Left renal cortex interstitium (tissue), 4 donors: ENCODE results near the gene RNF19B. TPM values are rescaled to one million over a fixed set of nuclear protein-coding genes. Genes with fewer than 3 reads are reported as not detected.
"Not testable (repeated sequence)": the region's sequence is repeated elsewhere in the genome, so short reads cannot be mapped to it uniquely, and the experiment has no call there.

Source experiments
- DNase-seq, 4 donors: peaks; one replicate each; pipeline ENCODE4 v3.0.0-alpha.2; 2013; ENCODE audit warnings: low read depth in 4 of 4, low spot score in 2 of 4, missing footprints in 1 of 4
- polyA plus RNA-seq, 4 donors: library from polyadenylated mRNA; unstranded; fragments of 120-200 nt; gene quantifications; one replicate each; pipeline ENCODE4 v1.2.1, GENCODE V29; 2013; ENCODE audit not compliant: insufficient read length in 4 of 4

RNF19B gene
- polyA plus RNA-seq, 4 donors = 16.6 to 19.0 (median 17.9) TPM

- peak in 1 of 4 donors; percentile 40 for DNase-seq
Measured at GRCh38 chr1:32992489-32993323, 28.1 kb upstream of the RNF19B start.

- no peak for DNase-seq
Measured at GRCh38 chr1:32991819-32992488, 27.3 kb upstream of the RNF19B start.

GRCh38 chr1:32991386-32991785 lies 26.8 kb upstream of the RNF19B start:
- no peak for DNase-seq

GRCh38 chr1:32990887-32991286 lies 26.3 kb upstream of the RNF19B start:
- no peak for DNase-seq

- DNase-seq = no peak
Measured at GRCh38 chr1:32989160-32990050, 24.8 kb upstream of the RNF19B start.

- no peak for DNase-seq
Measured at GRCh38 chr1:32988665-32989064, 24.1 kb upstream of the RNF19B start.

GRCh38 chr1:32985226-32985625 lies 20.6 kb upstream of the RNF19B start:
- DNase-seq = no peak

GRCh38 chr1:32984455-32985171 lies 20.0 kb upstream of the RNF19B start:
- no peak for DNase-seq

- DNase-seq = no peak
Measured at GRCh38 chr1:32984090-32984454, 19.5 kb upstream of the RNF19B start.

- DNase-seq = no peak
Measured at GRCh38 chr1:32983020-32983419, 18.4 kb upstream of the RNF19B start.

- DNase-seq = peak in 1 of 4 donors; percentile 40
Measured at GRCh38 chr1:32981003-32981901, 16.6 kb upstream of the RNF19B start.

- DNase-seq = no peak
Measured at GRCh38 chr1:32980080-32980479, 15.5 kb upstream of the RNF19B start.

GRCh38 chr1:32978854-32979253 lies 14.2 kb upstream of the RNF19B start:
- DNase-seq = no peak

GRCh38 chr1:32977546-32978087 lies 13.0 kb upstream of the RNF19B start:
- no peak for DNase-seq

GRCh38 chr1:32975055-32975454 lies 10.4 kb upstream of the RNF19B start:
- not testable (repeated sequence) for DNase-seq

- not testable (repeated sequence) for DNase-seq
Measured at GRCh38 chr1:32973458-32973857, 8.8 kb upstream of the RNF19B start.

GRCh38 chr1:32972814-32973428 lies 8.3 kb upstream of the RNF19B start:
- DNase-seq = peak in 2 of 4 donors; percentile 70 to 73

- DNase-seq = no peak
Measured at GRCh38 chr1:32971576-32971975, 7.0 kb upstream of the RNF19B start.

- no peak for DNase-seq
Measured at GRCh38 chr1:32971156-32971555, 6.5 kb upstream of the RNF19B start.
